B cell (primary cell): Measurements from ENCODE around the gene IARS1. TPM values are rescaled to one million over a fixed set of nuclear protein-coding genes. Genes with fewer than 3 reads are reported as not detected.

Experiments used
- ATAC-seq: fragments of 200-7000 bp; cut with Tn5 transposase; one replicate; pipeline ENCODE4 v1.10.0; 2021; ENCODE audit warnings: low read depth, mild to moderate bottlenecking, moderate number of reproducible peaks, moderate library complexity
- CTCF ChIA-PET: fragments of 350-600 bp; sonication (Branson Sonifier 250); formaldehyde crosslinking; loops from one replicate; lab custom pipeline; 2021; ENCODE audit warnings: antibody characterized with exemption, inconsistent platforms; lab: Charles Lee
- POLR2A ChIA-PET: fragments of 350-600 bp; sonication (Branson Sonifier 250); formaldehyde crosslinking; loops from one replicate; lab custom pipeline; 2021; ENCODE audit warnings: antibody characterized with exemption; lab: Charles Lee
- DNase-seq: peaks from one replicate; pipeline ENCODE4 v3.0.0; 2013
- H2AFZ ChIP-seq: 2 replicates; pipeline ENCODE4 v1.6.1; 2012; ENCODE audit warnings: mild to moderate bottlenecking, low read depth, low read length; ENCODE audit not compliant: insufficient read depth, poor library complexity, severe bottlenecking
- H3K27ac ChIP-seq, 2 donors: 1 replicate in 1 of 2; 2 replicates in 1 of 2; pipeline ENCODE4 v1.5.1; 2012 to 2013; ENCODE audit warnings: low read length in 2 of 2, mild to moderate bottlenecking in 2 of 2, moderate library complexity in 1 of 2
- H3K27me3 ChIP-seq, 4 experiments: fragments of 200-600 bp in 1 of 4; sonication (generic) in 1 of 4; replicated peaks in 1 of 4; 1 replicate in 2 of 4; 2 replicates in 2 of 4; pipeline versions ENCODE4 v1.6.1 to v1.7.0; 2013 to 2016; ENCODE audit warnings: low read length in 3 of 4, mild to moderate bottlenecking in 2 of 4, mixed read lengths in 1 of 4, moderate library complexity in 1 of 4; ENCODE audit not compliant: insufficient read depth in 4 of 4, control insufficient read depth in 3 of 4; ENCODE audit errors: control extremely low read depth in 1 of 4
- H3K36me3 ChIP-seq, 2 experiments: replicated peaks in 1 of 2; 1 replicate in 1 of 2; 2 replicates in 1 of 2; pipeline versions ENCODE4 v1.6.1 to v1.7.1; 2013; ENCODE audit warnings: low read length in 1 of 2; ENCODE audit not compliant: insufficient read depth in 2 of 2, control insufficient read depth in 1 of 2; ENCODE audit errors: control extremely low read depth in 1 of 2, extremely low read depth in 1 of 2
- H3K4me1 ChIP-seq, 2 donors: fragments of 200-600 bp in 1 of 2; sonication (generic) in 1 of 2; 1 replicate in 1 of 2; 2 replicates in 1 of 2; pipeline versions ENCODE4 v1.5.1 to v1.6.1; 2013 to 2017; ENCODE audit warnings: low read length in 2 of 2; ENCODE audit not compliant: control insufficient read depth in 2 of 2, insufficient read depth in 2 of 2
- H3K4me2 ChIP-seq: replicated peaks from 2 replicates; pipeline ENCODE3; 2012; ENCODE audit warnings: mild to moderate bottlenecking, low read depth, low read length; ENCODE audit not compliant: poor library complexity, severe bottlenecking
- H3K4me3 ChIP-seq, 5 experiments: fragments of 200-600 bp in 1 of 5; sonication (generic) in 1 of 5; 1 replicate in 3 of 5; 2 replicates in 2 of 5; pipeline versions ENCODE4 v1.5.1 to v1.7.0; 2011 to 2016; ENCODE audit warnings: low read length in 4 of 5, mild to moderate bottlenecking in 4 of 5, low read depth in 2 of 5, control low read depth in 1 of 5, moderate library complexity in 1 of 5; ENCODE audit not compliant: insufficient read depth in 1 of 5; ENCODE audit errors: control extremely low read depth in 1 of 5, extremely low read depth in 1 of 5
- H3K79me2 ChIP-seq: fragments of 200-600 bp; sonication (generic); one replicate; pipeline ENCODE4 v1.6.0; 2016; ENCODE audit warnings: low read length; ENCODE audit not compliant: control insufficient read depth, insufficient read depth
- H3K9ac ChIP-seq: fragments of 200-600 bp; sonication (generic); 2 replicates; pipeline ENCODE4 v1.6.1; 2017; ENCODE audit warnings: mild to moderate bottlenecking, low read length, moderate library complexity
- H3K9me3 ChIP-seq, 3 donors: one replicate each; pipeline versions ENCODE4 v1.6.1 to v1.7.1; 2013; ENCODE audit warnings: low read length in 2 of 3; ENCODE audit not compliant: control insufficient read depth in 2 of 3, insufficient read depth in 1 of 3; ENCODE audit errors: control extremely low read depth in 1 of 3
- H4K20me1 ChIP-seq: 2 replicates; pipeline ENCODE4 v1.6.0; 2012; ENCODE audit warnings: mild to moderate bottlenecking, low read length; ENCODE audit not compliant: insufficient read depth, control insufficient read depth, poor library complexity, severe bottlenecking
- H3K27ac Mint-ChIP-seq: one replicate; pipeline ENCODE4 v1.8.0; 2021; ENCODE audit warnings: mixed read lengths
- H3K27me3 Mint-ChIP-seq: one replicate; pipeline ENCODE4 v1.8.0; 2021; ENCODE audit warnings: mixed read lengths
- H3K4me1 Mint-ChIP-seq: one replicate; pipeline ENCODE4 v1.8.0; 2021; ENCODE audit warnings: mixed read lengths
- H3K4me3 Mint-ChIP-seq: one replicate; pipeline ENCODE4 v1.8.0; 2021; ENCODE audit warnings: mixed read lengths
- H3K9me3 Mint-ChIP-seq: one replicate; pipeline ENCODE4 v1.8.0; 2022; ENCODE audit warnings: mixed read lengths; ENCODE audit not compliant: insufficient read depth
- CTCF ChIP-seq: fragments of 200-600 bp; IDR thresholded peaks from one replicate; pipeline ENCODE4 v1.8.0; 2022; ENCODE audit warnings: antibody characterized with exemption, mild to moderate bottlenecking
- EZH2 ChIP-seq: IDR thresholded peaks from 2 replicates; pipeline ENCODE4 v1.6.1; 2012; ENCODE audit warnings: borderline replicate concordance, low read depth, mild to moderate bottlenecking, moderate library complexity, low read length; ENCODE audit not compliant: insufficient read depth, poor library complexity, severe bottlenecking
- WGBS: methylation state at CpG from one replicate; pipeline ENCODE4 v1.1.5; 2013; ENCODE audit warnings: missing lambda C conversion rate; ENCODE audit not compliant: insufficient coverage; 5-methylcytosine and 5-hydroxymethylcytosine counted together
- intact Hi-C: fragments of 100-400 bp; cut with micrococcal nuclease; formaldehyde crosslinking; loops from one replicate; pipeline ENCODE4 v1.10.0; 2022
- polyA plus RNA-seq: library from polyadenylated mRNA; depleted of rRNA; stranded (reverse); fragments of >200 nt; gene quantifications from 2 replicates; pipeline ENCODE4 v1.2.3, GENCODE V29; 2012
- total RNA-seq, 2 donors: library from RNA; stranded (reverse); fragments of 120-200 nt in 1 of 2; gene quantifications; 1 replicate in 1 of 2; 2 replicates in 1 of 2; pipeline versions ENCODE4 v1.2.3 to v1.2.4, GENCODE V29; 2013 to 2022

The IARS1 gene
- total and polyA plus RNA-seq, 2 donors (not counting 1 experiment from before 2014, with no cell fraction given) = 31.6 to 82.8 TPM

- Mint-ChIP-seq H3K4me3 (peak overlapping the region; percentile 97), H3K27ac (peak overlapping the region; percentile 97), H3K9me3 (no peaks in the 10 kb centered on the region), H3K27me3 (no peaks in the 10 kb centered on the region), H3K4me1 (peaks cover 33% of the 10 kb centered on the region)
- Histone ChIP-seq H3K9me3 (no peaks in the 10 kb centered on the region), H3K27ac (peak overlapping the region; percentile 96 to 97), H3K36me3 (peaks cover 0 to 22% of the 10 kb centered on the region in 2 experiments), H3K4me1 (peaks cover 15 to 20% of the 10 kb centered on the region in 2 donors), H3K4me2 (peak overlapping the region; percentile 95), H3K4me3 (peak overlapping the region; percentile 79 to 98 (median 90)), H3K9ac (peak overlapping the region; percentile 97), H2AFZ (peak overlapping the region; percentile 97), H3K27me3 (no peaks in the 10 kb centered on the region), H3K79me2 (peaks cover 43% of the 10 kb centered on the region), H4K20me1 (no peaks in the 10 kb centered on the region)
- ChIA-PET POLR2A (interaction anchor here (0.5 to 1.8 kb wide), 4 partner anchors 26 to 1515 kb away, joined by 3 to 8 read pairs (median 3); partner anchors contain the start of gene IPPK), CTCF (interaction anchor here (0.8 to 2.1 kb wide), 2 partner anchors 113 to 344 kb away, joined by 4 to 5 read pairs; partner anchors contain the start of gene IPPK)
- DNase-seq (no peak), ATAC-seq (no peak)
- TF ChIP-seq CTCF (no peak), EZH2 (no peak)
- intact Hi-C loops = loop anchor here (1.0 to 10.0 kb wide), 3 partner anchors 33 to 439 kb away; partner anchors contain the start of genes BICD2 and IARS1
- 0% methylated on average over 19 of the region's 30 CpGs for WGBS
Measured at GRCh38 chr9:92325991-92326500, 32.5 kb upstream of the IARS1 start.
